Measurements from ENCODE around the gene P2RX3. TPM values are rescaled to one million over a fixed set of nuclear protein-coding genes. Genes with fewer than 3 reads are reported as not detected.
"Not testable (repeated sequence)": the region's sequence is repeated elsewhere in the genome, so short reads cannot be mapped to it uniquely, and the experiment has no call there.

The P2RX3 gene
- total RNA-seq, 1 donor from 2014 or later = 0.48 TPM

DNA sequence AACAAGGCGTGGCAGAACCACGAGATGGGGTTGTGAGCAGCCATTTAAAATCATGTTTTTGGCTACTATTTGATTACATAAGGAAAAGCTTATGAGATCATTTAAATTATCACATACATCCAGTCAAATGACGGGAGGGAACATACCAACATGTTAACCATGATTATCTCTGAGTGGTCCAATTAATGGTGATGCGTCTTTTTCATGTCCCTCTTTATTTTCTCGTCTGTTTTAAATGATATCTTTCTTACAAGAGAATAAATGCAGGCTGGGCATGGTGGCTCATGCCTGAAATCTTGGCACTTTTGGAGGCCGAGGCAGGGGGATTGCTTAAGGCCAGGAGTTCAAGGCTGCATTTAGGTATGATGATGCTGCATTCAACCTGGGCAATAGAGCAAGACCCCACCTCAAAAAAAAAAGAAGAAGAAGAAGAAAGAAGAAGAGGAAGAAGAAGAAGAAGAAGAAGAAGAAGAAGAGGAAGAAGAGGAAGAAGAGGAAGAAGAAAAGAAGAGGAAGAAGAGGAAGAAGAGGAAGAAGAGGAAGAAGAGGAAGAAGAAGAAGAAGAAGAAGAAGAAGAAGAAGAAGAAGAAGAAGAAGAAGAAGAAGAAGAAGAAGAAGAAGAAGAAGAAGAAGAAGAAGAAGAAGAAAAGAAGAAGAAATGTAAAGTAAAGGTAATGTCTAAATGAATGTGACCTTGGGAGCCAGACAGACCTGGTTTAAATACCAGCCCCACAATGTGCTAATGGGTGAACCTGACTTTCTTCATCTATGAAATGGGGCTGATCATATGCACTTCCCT is 65.0 kb downstream of the P2RX3 start:
- intact Hi-C loops (cut with DNase I); DNase-seq (ENCODE audit: low spot score): not testable (repeated sequence)

DNA sequence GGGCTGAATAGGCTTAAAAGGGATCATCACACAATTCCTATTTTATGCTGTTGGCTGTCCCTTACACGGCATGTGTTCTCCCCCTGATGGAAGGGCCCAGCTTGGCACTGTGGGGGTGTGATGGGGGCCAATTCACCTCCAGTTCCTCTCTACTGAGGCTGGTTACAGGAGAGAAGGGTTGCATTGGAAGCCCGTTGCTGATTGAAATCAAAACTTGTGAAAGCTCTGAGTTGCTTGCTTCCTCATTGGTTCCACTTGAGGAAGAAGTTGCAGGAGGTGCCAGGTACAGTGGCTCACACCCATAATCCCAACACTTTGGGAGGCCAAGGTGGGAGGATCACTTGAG is 65.6 kb downstream of the P2RX3 start:
- intact Hi-C loops (cut with DNase I) = no loop called here
- peak; percentile 22 for DNase-seq (ENCODE audit: low spot score)

DNA sequence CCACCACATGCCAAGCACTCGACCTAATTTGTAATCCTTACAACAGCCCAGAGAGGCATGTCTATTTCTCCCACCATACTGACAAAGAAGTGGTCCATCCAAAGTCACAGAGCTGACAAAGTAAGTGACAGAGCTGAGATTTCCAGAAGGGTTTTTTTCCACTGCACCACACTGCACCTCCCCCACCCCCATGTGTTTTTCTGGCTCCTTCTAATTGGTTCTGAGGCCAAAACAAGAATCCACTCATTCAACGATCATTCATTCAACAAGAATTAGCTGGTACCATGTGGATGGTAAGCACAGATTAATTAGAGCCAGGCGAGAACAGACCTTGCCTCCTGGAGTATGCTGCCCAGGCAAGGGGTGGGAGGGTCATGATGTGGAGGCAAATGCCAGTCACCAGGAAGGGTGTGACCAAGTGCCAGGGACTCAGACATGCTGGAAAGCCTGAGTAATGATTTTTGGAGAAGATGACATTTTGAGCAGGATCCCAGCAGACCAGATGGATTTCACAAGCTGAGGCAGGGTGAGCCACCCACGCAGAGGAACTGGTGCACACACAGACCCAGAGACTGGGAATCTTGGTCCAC is 67.2 kb downstream of the P2RX3 start:
- intact Hi-C loops (cut with DNase I) = loop anchor here (5.0 kb wide), 1 partner anchor 43 kb away; no protein-coding TSS in a partner anchor
- peak; percentile 56 for DNase-seq (ENCODE audit: low spot score)

- peak; percentile 68 for DNase-seq (ENCODE audit: low spot score)
- intact Hi-C loops (cut with DNase I) = loop anchor here (5.0 kb wide), 1 partner anchor 44 kb away; no protein-coding TSS in a partner anchor
Observed at GRCh38 chr11:57406337-57406904, 68.3 kb downstream of the P2RX3 start.

- intact Hi-C loops (cut with DNase I) = loop anchor here (5.0 kb wide), 1 partner anchor 45 kb away; no protein-coding TSS in a partner anchor
- peak; percentile 41 for DNase-seq (ENCODE audit: low spot score)
Observed at GRCh38 chr11:57407010-57407920, 69.1 kb downstream of the P2RX3 start.

GRCh38 chr11:57407941-57408475 is 69.9 kb downstream of the P2RX3 start:
- DNase-seq (ENCODE audit: low spot score) = peak; percentile 22
- intact Hi-C loops (cut with DNase I) = loop anchor here (5.0 kb wide), 1 partner anchor 46 kb away; no protein-coding TSS in a partner anchor

GRCh38 chr11:57408771-57409170 is 70.6 kb downstream of the P2RX3 start:
- peak; percentile 46 for DNase-seq (ENCODE audit: low spot score)
- intact Hi-C loops (cut with DNase I) = loop anchor here (5.0 kb wide), 1 partner anchor 46 kb away; no protein-coding TSS in a partner anchor

DNA sequence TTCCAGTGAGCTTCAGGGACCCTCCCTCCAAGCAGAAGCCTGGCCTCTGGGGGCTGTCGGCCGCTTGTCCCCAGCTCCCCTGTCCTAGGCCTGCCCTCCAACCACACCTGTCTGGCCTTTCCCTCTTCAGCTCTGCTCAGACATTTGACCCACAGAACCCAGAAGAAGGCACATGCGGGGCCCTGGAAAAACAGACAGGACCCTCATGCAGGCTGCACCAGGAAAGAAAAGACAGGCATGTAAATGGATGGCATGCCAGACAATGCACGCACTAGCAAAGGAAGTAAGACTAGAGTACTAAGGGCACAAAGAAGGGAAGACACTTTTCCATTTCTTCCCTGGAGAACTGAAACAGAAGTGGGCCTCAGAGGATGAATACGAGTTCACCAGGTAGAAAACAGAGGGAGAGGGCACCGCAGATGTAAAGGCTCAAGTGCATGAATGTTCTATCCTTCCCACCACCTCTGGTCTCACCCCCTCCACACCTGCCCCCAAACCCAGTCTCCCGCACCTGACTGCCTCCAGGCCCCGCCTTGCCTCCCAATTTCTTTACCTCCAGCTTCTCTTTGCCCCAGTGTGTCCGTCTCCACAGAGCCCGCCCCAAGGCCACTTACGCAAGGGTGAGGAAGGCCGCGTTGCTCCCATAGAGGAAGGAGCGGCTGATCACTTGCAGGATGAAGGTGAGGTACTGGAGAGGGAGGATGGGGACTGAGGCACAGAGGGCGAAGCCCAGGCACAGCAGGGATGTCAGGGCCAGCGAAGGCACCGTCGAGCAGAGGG is 71.4 kb downstream of the P2RX3 start:
- peak; percentile 51 for DNase-seq (ENCODE audit: low spot score)
- intact Hi-C loops (cut with DNase I) = loop anchor here (5.0 kb wide), 1 partner anchor 47 kb away; no protein-coding TSS in a partner anchor

DNA sequence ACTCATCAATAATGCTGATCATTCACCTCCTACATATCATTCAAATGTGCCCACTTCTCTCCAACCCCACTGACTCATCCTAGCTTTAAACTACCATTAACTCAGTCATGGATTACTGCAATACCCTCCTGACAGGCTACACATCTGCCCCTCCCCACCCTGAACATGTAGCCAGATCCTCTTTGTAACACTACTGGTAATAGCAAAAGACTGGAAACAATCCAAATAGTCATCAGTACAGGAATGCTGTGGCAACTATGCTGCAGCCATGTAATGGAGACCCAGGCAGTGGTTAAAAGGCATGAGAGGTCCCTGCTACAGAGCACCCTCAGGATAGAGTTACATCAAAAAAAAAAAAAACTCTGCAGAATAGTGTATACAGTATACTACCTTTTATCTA is 72.1 kb downstream of the P2RX3 start:
- intact Hi-C loops (cut with DNase I) = no loop called here
- DNase-seq (ENCODE audit: low spot score) = peak; percentile 4

DNA sequence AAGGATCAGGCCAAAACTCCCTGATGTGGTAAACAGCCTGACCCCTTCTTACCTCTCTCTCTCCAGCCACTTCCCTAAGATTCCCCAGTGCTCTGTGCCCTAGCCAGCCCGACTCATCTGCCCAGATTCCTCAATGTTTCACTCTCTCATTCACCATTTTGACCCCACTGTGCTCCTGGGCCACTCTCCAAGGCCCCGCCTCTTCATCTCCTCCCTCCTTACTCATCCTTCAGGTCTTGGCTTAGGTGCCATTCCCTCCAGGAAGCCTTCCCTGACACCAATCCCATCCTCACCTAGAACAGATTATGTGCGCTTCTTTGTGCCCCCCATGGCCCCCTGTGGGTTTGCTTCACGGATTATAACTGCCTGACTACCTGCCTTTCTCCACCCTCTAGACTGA is 75.5 kb downstream of the P2RX3 start:
- DNase-seq (ENCODE audit: low spot score) = peak; percentile 64

GRCh38 chr11:57414612-57415212 is 76.6 kb downstream of the P2RX3 start:
- peak; percentile 33 for DNase-seq (ENCODE audit: low spot score)
- intact Hi-C loops (cut with DNase I) = no loop called here

More for the DNA sequence above, 75.5 kb downstream of the P2RX3 start:
- intact Hi-C loops (cut with DNase I) = no loop called here

- peak; percentile 24 for DNase-seq (ENCODE audit: low spot score)
- intact Hi-C loops (cut with DNase I) = no loop called here
Observed at GRCh38 chr11:57416436-57416835, 78.3 kb downstream of the P2RX3 start.

DNA sequence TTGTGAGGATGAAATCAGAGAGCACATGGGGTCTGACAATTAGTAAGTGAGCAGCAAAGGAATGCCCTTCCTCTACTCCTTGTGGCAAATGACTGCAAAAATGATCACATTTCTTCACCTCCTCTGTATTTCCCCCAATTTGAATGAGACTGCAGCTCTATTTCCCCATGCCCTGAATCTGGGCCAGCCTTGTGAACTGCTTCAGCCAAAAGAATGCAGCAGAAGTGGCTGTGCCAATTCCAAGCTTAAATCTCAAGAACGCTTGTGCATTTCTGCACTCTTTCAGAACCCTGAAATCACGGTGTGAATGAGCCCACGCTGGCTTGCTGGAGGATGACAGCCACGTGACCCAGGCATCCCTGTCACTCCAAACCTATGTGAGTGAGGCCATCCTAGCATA is 78.9 kb downstream of the P2RX3 start:
- DNase-seq (ENCODE audit: low spot score) = peak; percentile 26
- intact Hi-C loops (cut with DNase I) = no loop called here

GRCh38 chr11:57418131-57418530 is 80.0 kb downstream of the P2RX3 start:
- no peak for DNase-seq (ENCODE audit: low spot score)
- intact Hi-C loops (cut with DNase I) = no loop called here

GRCh38 chr11:57419146-57419545 is 81.0 kb downstream of the P2RX3 start:
- no peak for DNase-seq (ENCODE audit: low spot score)
- intact Hi-C loops (cut with DNase I) = no loop called here

DNA sequence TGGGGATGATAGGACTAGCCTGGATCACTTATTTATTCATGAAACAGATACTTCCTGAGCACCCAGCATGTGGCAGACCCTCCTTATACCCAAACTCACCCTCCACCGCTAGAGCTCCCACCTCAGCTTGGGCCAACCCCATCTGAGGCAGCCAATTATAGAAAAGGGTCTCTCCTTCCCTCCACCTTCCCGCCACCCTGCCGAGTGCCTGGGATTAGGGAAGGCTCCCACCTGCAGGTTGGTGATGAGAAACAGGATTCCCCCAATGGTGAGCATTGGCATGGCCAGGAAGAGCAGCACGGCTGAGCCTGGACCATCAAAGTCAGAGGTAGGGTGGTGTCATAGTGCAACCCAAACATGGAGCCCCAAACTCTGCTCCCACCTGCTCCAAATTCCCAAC is 82.9 kb downstream of the P2RX3 start:
- intact Hi-C loops (cut with DNase I) = no loop called here
- DNase-seq (ENCODE audit: low spot score) = peak; percentile 24

DNA sequence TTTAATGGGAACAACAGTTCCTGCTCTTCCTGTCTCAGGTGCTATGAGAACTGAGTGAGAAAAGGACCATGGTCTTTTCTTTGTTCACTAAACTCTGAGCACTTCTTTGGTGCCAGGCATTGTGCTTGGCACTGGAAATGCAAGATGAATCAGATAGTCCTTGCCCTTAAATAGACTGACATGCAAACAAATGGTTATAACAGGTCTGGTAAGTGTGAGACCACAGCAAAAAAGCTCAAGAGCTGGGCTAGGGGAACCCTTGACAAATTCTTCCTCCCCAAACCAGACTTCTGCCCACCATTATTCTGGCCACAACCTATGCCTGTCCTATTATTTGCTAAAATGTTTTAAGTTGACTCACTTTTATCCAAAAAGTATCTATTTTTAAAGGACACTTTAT is 83.7 kb downstream of the P2RX3 start:
- DNase-seq (ENCODE audit: low spot score) = no peak
- intact Hi-C loops (cut with DNase I) = no loop called here
